Rectal smooth muscle tissue (tissue), 1 donor: Measurements from ENCODE around the gene NUP93.

Experiments used
- H3K27ac ChIP-seq: one replicate; pipeline ENCODE4 v1.7.0; 2013; ENCODE audit warnings: low read depth, low read length, inconsistent platforms
- H3K27me3 ChIP-seq: one replicate; pipeline ENCODE4 v1.7.0; 2013; ENCODE audit warnings: low read length; ENCODE audit not compliant: control insufficient read depth, insufficient read depth
- H3K36me3 ChIP-seq: one replicate; pipeline ENCODE4 v1.7.0; 2013; ENCODE audit warnings: low read length; ENCODE audit not compliant: control insufficient read depth, insufficient read depth
- H3K4me1 ChIP-seq: one replicate; pipeline ENCODE4 v1.7.0; 2013; ENCODE audit warnings: low read length; ENCODE audit not compliant: control insufficient read depth, insufficient read depth
- H3K4me3 ChIP-seq: one replicate; pipeline ENCODE4 v1.7.0; 2013; ENCODE audit warnings: low read length
- H3K9ac ChIP-seq: one replicate; pipeline ENCODE4 v1.7.0; 2013; ENCODE audit warnings: low read length

Gene NUP93

DNA sequence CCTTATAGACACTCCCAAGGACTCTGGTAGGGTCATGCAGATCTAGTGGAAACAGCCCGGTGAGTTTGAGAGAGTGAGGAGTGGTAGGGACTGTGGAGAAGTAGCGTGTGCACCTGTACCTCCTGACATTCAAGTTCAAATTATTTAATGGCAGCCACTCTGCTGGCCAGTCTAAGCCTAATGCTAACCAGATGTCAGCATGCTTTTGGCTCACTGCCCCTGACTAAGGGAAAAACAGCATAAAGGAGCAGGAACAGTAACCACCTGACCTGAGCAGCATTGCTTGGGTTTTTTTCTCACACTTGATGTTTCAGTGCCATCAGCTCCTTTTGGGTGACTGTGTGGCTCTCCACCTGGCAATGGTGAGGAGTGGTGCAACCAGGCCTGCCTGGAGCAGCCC lies 111.3 kb downstream of the NUP93 start:
- H3K27ac ChIP-seq: no peak overlapping the region

DNA sequence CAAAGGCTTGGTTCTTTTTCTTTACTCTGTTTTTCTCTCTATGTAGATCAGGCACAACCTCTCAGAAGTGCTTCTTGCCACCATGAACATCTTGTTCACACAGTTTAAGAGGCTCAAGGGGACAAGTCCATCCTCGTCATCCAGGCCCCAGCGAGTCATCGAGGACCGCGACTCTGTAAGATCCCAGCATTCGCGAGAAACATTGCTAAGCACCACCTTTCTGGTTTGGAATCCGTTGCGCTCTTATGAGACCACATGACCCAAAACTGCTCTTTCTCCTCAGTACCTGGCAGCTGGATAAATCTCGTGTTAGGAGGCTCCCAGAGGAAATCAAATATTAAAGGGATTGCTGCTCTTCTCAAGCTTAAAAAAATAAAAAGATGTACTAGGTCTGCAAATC lies 111.7 kb downstream of the NUP93 start:
- peaks cover 13% of the 10 kb centered on the region for H3K36me3 ChIP-seq
- no peaks in the 10 kb centered on the region for H3K27me3 ChIP-seq
- H3K9ac ChIP-seq: no peak overlapping the region
- H3K4me3 ChIP-seq: no peak overlapping the region
- H3K27ac ChIP-seq: no peak overlapping the region
- H3K4me1 ChIP-seq: no peaks in the 10 kb centered on the region

More for the DNA sequence above, 111.3 kb downstream of the NUP93 start:
- no peaks in the 10 kb centered on the region for H3K27me3 ChIP-seq
- no peak overlapping the region for H3K4me3 ChIP-seq
- H3K36me3 ChIP-seq: peaks cover 15% of the 10 kb centered on the region
- H3K9ac ChIP-seq: no peak overlapping the region
- H3K4me1 ChIP-seq: no peaks in the 10 kb centered on the region

GRCh38 chr16:56842133-56842532 lies 112.2 kb downstream of the NUP93 start:
- no peaks in the 10 kb centered on the region for H3K27me3 ChIP-seq
- no peaks in the 10 kb centered on the region for H3K4me1 ChIP-seq
- H3K9ac ChIP-seq: no peak overlapping the region
- no peak overlapping the region for H3K4me3 ChIP-seq
- H3K36me3 ChIP-seq: peaks cover 13% of the 10 kb centered on the region
- no peak overlapping the region for H3K27ac ChIP-seq

- H3K27ac ChIP-seq: no peak overlapping the region
- H3K27me3 ChIP-seq: no peaks in the 10 kb centered on the region
- H3K36me3 ChIP-seq: peaks cover 9% of the 10 kb centered on the region
Measured at GRCh38 chr16:56844056-56844455, 114.1 kb downstream of the NUP93 start.

DNA sequence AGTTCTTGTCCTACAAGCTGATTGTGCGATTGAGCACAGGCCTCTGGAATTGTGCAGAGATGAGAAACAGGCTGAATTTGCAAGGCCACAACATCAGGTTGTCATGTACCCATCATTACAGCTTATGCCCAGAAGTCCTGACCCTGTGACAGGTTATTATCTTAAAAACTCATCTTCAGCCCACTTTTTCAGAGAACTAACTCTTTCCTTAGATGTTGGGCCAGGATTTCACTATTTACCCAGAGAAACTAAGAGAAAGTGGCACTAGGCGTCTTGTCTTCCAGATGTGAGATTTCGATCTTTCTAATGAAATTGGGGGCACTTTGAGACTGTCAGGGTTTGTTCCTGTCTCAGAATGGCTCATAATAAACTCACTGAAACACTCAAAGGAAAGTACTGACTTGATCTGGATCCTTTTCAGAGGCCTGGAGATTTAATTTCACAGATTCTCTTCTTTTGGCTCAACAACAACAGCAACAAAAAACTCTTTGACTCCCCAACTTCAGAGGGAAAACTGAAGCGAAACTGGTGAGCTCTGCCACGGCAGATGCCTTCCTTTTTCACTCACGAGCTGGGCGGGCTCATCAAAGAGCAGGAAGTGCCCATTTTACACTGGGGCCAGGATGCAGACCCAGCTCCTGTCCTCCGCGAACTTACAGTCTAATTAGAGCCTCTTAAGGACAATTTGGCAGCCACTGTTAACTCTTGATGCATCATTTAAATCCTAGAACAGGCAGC lies 117.4 kb downstream of the NUP93 start:
- H3K27ac ChIP-seq: no peak overlapping the region

More at GRCh38 chr16:56844056-56844455, 114.1 kb downstream of the NUP93 start:
- no peaks in the 10 kb centered on the region for H3K4me1 ChIP-seq
- H3K9ac ChIP-seq: no peak overlapping the region
- no peak overlapping the region for H3K4me3 ChIP-seq

DNA sequence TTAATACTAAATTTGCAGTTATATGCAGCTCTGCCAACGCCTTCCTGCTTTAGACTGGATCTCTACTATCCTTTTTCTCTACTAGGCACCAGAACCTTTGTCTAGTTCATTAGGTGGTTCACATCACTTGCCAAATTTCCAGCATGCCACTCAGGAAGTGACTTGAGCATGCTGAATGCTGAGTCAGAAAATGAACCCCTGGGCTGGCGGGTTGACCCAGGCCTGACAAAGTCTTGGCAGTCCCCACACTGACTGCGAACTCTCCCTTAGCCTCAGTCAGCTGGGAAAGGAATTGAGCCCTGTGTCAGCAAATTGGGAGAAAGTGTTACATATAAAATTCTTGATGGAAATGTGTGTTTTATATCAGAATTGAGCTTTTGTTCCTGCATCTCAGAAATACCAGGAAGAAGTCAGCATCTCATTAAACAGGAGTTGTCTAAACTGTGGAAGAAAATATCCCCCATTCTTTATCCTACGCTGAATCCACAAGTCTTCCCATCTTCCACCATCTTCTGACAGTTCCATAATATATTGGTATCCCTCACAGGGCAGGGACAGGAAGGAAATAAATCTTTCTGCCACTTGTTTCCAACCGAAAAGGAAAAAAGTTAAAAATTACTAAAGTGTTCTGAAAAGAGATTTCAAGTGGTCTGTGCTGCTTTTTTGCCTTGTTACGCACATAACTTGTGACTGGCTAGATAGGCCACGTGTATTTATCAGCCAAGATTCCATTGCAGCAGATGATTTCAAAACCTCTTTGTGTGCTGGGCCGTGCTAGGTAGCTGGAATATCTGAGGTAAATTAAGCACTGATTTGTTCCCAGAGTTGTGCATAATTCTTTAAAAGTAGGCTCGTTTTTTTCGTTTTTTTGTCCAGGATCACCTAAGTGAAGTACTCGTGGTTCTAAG lies 118.4 kb downstream of the NUP93 start:
- Histone ChIP-seq H3K27me3 (no peaks in the 10 kb centered on the region), H3K36me3 (peaks cover 8% of the 10 kb centered on the region), H3K4me1 (no peaks in the 10 kb centered on the region), H3K9ac (no peak overlapping the region), H3K4me3 (no peak overlapping the region), H3K27ac (no peak overlapping the region)

More for the DNA sequence above, 117.4 kb downstream of the NUP93 start:
- peaks cover 8% of the 10 kb centered on the region for H3K36me3 ChIP-seq
- H3K9ac ChIP-seq: no peak overlapping the region
- no peaks in the 10 kb centered on the region for H3K4me1 ChIP-seq
- no peaks in the 10 kb centered on the region for H3K27me3 ChIP-seq
- no peak overlapping the region for H3K4me3 ChIP-seq

DNA sequence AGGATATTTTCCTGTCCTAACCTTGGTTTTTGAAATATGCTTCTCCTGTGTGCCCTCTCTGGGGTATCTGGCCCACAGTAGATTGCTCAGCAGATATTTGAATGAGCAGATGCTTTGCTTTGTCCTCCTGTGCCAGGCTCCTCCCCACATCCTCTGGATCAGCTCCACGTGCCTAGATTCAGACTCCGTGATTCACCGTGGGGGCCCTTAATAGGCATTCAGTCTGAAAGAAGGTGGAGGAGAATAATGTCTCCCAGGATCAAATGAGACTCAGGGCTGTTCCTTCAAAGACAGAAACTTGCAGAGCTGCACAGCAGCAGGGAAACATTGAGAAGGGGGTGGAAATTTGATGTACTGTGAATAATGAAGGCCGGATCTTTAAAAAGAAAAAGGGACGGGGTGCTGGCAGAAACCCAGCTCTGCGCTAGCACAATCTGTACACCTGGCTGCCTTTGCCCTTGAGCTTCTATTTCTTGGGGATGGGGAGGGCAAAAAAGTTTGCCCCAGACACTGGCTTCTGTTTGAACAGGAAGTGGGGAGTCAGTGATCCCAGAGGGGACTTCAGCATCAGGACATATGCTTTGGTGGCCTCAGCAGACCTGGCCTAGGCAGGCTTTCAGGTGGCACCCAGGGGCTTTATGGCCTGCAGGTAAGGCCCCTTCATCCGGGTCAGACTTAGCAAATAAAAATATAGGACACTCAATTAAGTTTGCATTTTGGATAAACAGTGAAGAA lies 119.2 kb downstream of the NUP93 start:
- Histone ChIP-seq H3K27ac (no peak overlapping the region), H3K4me3 (no peak overlapping the region), H3K36me3 (peaks cover 3% of the 10 kb centered on the region), H3K27me3 (no peaks in the 10 kb centered on the region), H3K9ac (no peak overlapping the region), H3K4me1 (no peaks in the 10 kb centered on the region)

DNA sequence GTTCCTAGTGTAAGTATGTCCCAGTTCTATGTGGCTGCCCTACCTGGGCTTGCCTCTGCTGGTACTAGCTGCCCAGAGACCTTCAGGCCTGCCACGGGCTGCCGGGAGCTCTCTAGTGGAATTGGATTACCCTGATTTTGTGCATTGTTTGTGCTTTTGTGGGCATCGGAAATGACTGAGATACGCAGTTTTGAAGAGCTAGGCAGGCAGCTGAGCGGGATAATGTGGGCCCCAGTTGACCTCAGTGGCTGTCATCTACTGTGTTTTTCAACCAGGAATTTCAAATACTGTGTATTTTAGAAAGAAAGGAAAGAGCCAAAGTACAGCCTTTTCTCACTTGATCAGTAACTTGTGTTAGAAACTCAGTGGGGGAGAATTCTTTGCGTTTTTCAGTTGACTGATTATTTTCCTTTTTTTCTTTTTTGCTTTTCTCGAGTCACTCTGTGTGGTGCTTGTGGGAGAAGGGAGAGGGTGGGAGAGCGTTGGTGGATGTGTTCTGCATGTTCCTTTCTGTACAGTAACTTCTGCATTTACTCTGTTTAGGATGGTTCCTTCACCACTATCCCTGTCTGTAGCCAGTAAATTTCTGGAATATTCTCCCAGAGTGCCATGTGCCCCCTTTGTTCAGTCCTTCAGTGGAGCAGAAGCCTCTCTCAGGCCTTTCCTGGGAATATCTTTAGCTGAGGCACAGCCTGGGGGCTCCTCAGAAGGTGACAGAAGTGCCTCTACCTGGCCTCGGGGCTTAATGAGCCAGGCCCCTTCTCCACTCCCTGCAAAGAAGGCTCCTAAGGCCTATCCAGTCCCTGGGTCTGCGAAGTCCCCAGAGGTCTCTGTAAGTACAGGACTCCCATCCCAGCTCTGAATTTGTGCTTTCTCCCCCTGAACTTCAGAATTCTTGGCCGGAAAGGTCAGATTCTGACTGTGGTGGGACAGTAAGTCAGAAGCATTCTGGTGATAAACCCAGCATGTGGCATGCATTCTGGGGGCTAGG lies 120.1 kb downstream of the NUP93 start:
- H3K27me3 ChIP-seq: no peaks in the 10 kb centered on the region
- H3K36me3 ChIP-seq: peaks cover 3% of the 10 kb centered on the region
- no peak overlapping the region for H3K27ac ChIP-seq
- no peaks in the 10 kb centered on the region for H3K4me1 ChIP-seq
- no peak overlapping the region for H3K4me3 ChIP-seq
- H3K9ac ChIP-seq: no peak overlapping the region

GRCh38 chr16:56851671-56852400 lies 121.9 kb downstream of the NUP93 start:
- H3K4me1 ChIP-seq: no peaks in the 10 kb centered on the region
- H3K36me3 ChIP-seq: no peaks in the 10 kb centered on the region
- H3K4me3 ChIP-seq: no peak overlapping the region
- no peaks in the 10 kb centered on the region for H3K27me3 ChIP-seq
- no peak overlapping the region for H3K27ac ChIP-seq
- no peak overlapping the region for H3K9ac ChIP-seq

DNA sequence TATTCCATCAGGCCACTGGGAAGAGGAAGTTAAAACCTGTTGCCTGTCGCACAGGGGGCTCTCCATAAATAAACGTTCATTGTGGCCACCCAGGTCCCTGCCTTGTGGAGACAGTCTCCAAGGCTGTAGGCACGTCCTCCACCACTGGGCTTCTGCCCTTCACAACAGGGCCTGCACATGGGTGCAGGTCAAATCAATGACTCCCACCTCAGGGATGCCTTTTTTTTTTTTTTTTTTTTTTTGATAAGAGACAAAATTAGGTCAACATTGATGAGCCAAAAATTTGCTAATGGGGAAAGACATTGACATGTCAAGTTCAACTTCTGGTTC lies 122.4 kb downstream of the NUP93 start:
- Histone ChIP-seq H3K4me1 (no peaks in the 10 kb centered on the region), H3K4me3 (no peak overlapping the region), H3K27me3 (no peaks in the 10 kb centered on the region), H3K27ac (no peak overlapping the region), H3K9ac (no peak overlapping the region), H3K36me3 (no peaks in the 10 kb centered on the region)

DNA sequence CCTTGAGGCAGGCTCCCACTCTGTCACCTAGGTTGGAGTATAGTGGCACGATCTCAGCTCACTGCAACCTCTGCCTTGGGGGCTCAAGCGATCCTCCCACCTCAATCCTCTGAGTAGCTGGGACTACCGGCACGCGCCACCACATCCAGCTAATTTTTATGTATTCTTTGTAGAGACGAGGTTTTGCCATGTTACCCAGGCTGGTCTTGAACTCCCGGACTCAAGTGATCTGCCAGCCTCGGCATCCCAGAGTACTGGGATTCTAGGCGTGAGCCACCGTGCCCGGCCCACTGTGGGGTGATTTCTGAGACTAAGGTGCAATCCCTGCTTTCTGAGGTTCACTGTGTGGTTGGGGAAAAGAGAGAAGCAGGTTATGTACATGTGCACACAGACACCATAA lies 123.0 kb downstream of the NUP93 start:
- H3K27me3 ChIP-seq: no peaks in the 10 kb centered on the region
- no peak overlapping the region for H3K9ac ChIP-seq
- H3K4me1 ChIP-seq: no peaks in the 10 kb centered on the region
- no peak overlapping the region for H3K4me3 ChIP-seq
- H3K36me3 ChIP-seq: no peaks in the 10 kb centered on the region
- no peak overlapping the region for H3K27ac ChIP-seq
